Airway epithelial cell (primary cell): ENCODE data around the gene WDR47. TPM values are rescaled to one million over a fixed set of nuclear protein-coding genes. Genes with fewer than 3 reads are reported as not detected.

Experiments
- total RNA-seq: library from RNA; depleted of rRNA; stranded (reverse); fragments of >200 nt; gene quantifications from 2 replicates; pipeline ENCODE4 v1.2.3, GENCODE V29; 2015

Gene WDR47
- total RNA-seq, result 12.4 and 16.2 TPM in 2 replicates

DNA sequence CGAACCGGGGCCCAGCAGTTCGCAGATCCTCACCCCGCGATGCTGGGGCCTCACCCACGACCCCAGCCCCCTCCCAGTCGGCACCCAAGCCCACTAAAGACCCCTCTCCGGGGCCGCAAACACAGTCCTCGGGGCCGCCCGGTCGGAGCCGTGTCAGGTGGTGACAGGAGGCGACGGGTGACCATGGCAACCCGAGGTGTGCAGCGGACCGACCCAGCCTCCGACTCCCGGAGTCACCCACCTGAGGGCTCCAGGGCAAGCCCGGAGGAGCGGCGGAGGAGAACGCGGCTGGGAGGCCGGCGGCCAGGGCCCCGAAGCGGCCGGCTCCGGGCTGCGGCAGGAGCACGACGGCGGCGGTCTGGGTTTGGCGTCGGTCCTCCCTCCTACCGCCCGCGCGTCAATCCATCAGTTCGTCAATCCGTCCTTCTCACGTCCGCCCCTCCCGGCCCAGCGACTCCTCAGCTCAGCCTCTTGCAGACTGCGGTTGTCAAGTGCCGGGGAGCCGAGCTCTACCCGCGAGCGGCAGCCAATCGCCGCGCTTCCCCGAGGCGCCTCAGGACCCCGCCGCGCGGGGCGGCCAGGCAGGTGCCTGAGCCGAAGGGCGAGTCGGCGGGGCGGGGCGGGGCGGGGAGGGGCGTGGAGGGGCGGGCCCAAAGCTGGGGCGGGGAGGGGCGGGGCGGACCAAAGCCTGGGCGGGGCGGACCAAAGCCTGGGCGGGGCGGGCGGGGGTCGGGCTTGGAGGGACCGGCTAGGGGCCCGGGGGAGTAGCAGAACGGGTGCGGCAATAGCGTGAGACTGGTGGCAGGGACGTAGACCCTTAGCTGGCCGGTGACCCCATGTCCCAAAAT is at the start of gene WDR47:
WDR47 (minus strand) TSS at position 482 of the 848 bp plus-strand sequence. CDS start 18,590 bp downstream, outside the sequence.

DNA sequence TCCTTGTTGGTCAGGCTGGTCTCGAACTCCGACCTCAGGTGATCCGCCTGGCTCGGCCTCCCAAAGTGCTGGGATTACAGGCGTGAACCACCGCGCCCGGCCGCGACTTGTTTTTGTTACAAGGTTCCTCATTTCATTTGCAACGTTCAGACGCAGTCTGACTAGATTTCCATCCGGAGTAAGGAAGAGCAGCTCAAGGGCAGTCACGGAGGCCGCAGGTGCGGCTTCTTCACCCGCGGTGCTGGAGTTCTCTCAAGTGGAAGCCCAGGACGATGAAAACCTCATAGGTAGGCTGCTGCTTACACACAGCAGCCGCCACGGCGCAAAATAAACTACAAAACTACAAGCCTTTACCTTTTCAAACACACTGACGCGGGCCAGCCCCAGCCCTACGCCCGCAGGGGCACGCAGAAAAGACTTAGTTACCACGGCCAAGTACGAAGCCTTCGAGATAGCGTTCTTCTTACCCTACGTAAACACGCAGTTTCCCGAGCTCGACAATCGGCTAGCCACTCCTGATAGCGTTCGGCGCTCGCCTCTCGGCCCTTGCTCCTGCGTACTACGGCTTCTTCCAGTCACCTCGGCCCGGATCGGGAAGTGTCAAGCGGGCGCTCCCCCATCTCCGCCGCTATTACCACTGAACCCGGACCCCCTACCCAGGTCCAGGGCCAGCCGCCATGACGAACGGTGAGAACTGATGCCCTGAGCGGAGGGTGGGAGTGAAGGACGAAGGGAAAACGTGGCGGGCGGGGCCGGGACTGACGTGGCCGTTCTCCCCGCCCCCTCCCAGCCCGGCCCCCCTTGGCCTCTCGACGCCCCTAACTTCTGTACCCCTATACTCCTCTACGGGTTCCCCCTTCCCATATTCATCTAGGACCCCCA is 48.5 kb upstream of the WDR47 start, which contains the start of gene TMEM167B:
TMEM167B (plus strand) TSS at position 569 of the 882 bp plus-strand sequence; CDS start at position 678, 109 bp downstream.

DNA sequence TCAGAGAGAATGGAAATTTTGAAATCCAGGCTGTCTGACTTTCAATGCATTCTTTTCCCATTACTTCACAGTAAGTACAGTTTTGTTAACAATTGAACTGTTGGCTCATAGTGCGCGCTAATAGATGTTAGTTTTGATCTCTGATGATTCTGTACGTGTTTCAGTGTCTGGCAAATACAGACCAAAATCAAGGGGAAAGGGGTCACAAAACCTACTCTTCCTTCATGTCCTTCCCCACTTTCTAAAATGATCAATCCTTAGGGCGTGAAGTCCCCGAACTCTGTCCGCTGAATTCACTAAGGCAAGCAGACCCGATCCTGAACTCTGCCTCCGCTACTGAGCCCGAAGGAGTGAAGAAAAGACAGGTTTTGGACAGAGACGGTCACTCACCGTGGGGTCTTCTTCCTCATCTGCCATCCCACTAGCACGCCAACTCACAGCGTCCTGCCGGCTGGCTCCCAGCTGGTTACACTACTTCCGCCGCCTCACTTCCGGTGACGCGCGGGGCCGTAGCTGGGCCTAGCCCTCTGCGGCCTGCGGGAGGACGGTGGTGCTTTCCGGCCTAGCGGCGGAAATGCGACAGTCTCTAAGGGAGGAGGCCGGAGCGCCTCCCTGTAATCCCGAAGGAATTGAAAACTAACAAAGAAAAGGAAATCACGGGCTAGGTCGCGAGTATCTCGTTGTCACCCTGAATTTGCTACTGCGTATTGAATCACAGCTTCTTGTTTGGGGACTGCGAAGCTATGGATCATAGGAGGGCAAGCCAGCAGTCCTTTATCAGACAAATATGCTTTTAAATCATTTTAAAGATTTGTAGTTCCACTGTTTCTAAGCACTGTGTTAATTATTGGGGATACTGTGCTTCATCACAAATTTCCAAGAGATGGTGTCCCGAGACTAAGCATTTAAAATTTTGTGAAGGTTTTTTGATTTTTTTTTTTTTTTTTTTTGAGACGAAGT is 33.9 kb upstream of the WDR47 start, which contains the start of gene TAF13:
TAF13 (minus strand) TSS at position 473 of the 960 bp plus-strand sequence; CDS start at position 417, 56 bp downstream.

DNA sequence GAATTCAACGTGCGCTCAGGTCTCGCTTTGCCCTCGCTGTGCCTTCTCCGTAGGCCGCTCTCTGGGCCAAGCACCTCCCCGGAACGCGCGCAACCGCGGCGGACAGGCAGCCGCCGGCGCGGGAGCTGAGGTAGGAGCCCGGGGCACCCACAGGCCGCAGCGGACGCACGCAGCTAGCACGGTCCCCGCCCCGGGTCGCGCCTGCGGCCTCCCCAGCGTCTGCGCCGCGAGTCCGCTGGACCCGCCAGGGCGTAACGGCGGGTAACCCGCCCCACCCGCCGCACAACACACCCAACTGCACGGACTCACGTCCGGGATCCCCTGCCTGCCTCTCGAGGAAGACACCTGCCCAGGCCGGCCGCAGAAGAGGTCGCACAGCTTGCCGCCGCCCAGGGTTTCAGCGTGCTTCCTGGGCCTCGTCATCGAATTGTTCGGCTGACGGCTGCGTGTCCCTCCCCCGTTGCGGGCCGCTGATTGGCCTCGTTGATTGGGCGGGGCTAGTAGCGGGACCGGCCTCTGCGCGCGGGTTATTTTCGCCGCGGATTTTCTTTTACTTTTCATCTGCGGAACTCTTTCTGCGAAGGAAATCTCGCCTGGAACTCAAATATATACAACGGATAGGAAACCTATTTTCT is 78.7 kb downstream of the WDR47 start, which contains the start of gene CLCC1:
CLCC1 (minus strand) TSS at position 433 of the 635 bp plus-strand sequence. CDS start 13,047 bp downstream, outside the sequence.

Other genes with a start within 250 kb of the WDR47 start
- 0.19 and 0.28 TPM in 2 replicates for gene AKNAD1, start 185.0 kb downstream of the WDR47 start, total RNA-seq
- 55.5 and 58.9 TPM in 2 replicates for gene GPSM2, start 165.1 kb downstream of the WDR47 start, total RNA-seq
- 12.9 and 27.2 TPM in 2 replicates for gene CLCC1, start 78.6 kb downstream of the WDR47 start, total RNA-seq
- 39.3 and 56.4 TPM in 2 replicates for gene TAF13, start 33.9 kb upstream of the WDR47 start, total RNA-seq
- 14.2 TPM in 2 replicates for gene TMEM167B, start 48.7 kb upstream of the WDR47 start, total RNA-seq
- gene ELAPOR1, start 72.0 kb upstream of the WDR47 start, total RNA-seq, result 0.23 and 0.42 TPM in 2 replicates
- 208 and 217 TPM in 2 replicates for gene SARS1, start 171.8 kb upstream of the WDR47 start, total RNA-seq
- gene CELSR2, start 207.4 kb upstream of the WDR47 start, total RNA-seq, result 41.3 and 56.1 TPM in 2 replicates
- 27.4 and 29.5 TPM in 2 replicates for gene PSRC1, start 241.0 kb upstream of the WDR47 start, total RNA-seq